HepG2 (cell line): Measurements from ENCODE around the gene ZNRF3. TPM values are rescaled to one million over a fixed set of nuclear protein-coding genes. Genes with fewer than 3 reads are reported as not detected.
A peak's percentile ranks its signal among the peaks of the same experiment; 100 is the strongest.

Experiments
- ATF2 ChIP-seq: sonication (generic); formaldehyde crosslinking; IDR thresholded peaks from 2 replicates; pipeline ENCODE4 v1.4.0; 2020; ENCODE audit warnings: missing genetic modification reagents
- FOXA3 ChIP-seq: IDR thresholded peaks from 2 replicates; pipeline ENCODE4 v1.6.1; 2016; ENCODE audit warnings: missing genetic modification reagents, missing compliant biosample characterization
- HNF4A ChIP-seq: sonication (generic); formaldehyde crosslinking; IDR thresholded peaks from 2 replicates; pipeline ENCODE4 v1.4.0; 2020; ENCODE audit warnings: missing genetic modification reagents
- MNT ChIP-seq: fragments of 450-650 bp; IDR thresholded peaks from 2 replicates; pipeline ENCODE4 v1.6.1; 2016
- MZF1 ChIP-seq: sonication (generic); formaldehyde crosslinking; IDR thresholded peaks from 2 replicates; pipeline ENCODE4 v1.8.1; 2023; ENCODE audit warnings: mild to moderate bottlenecking, missing genetic modification reagents, borderline replicate concordance
- NCOR1 ChIP-seq: fragments of 200-600 bp; sonication (generic); IDR thresholded peaks from 2 replicates; pipeline ENCODE4 v1.7.0; 2017; ENCODE audit warnings: antibody characterized with exemption, low read length, borderline replicate concordance
- NR2C2 ChIP-seq: sonication (generic); formaldehyde crosslinking; IDR thresholded peaks from 2 replicates; pipeline ENCODE4 v1.4.0; 2020; ENCODE audit warnings: missing genetic modification reagents, mild to moderate bottlenecking, moderate library complexity, borderline replicate concordance
- NR2F6 ChIP-seq, 2 experiments: IDR thresholded peaks; 2 replicates each; pipeline ENCODE4 v1.6.1; 2016; ENCODE audit warnings: antibody characterized with exemption in 1 of 2, mild to moderate bottlenecking in 1 of 2
- RXRA ChIP-seq: sonication (generic); formaldehyde crosslinking; IDR thresholded peaks from 2 replicates; pipeline ENCODE4 v1.5.1; 2020; ENCODE audit warnings: missing genetic modification reagents
- SOX6 ChIP-seq, 2 experiments: fragments of 450-650 bp in 1 of 2; sonication (generic) in 1 of 2; formaldehyde crosslinking in 1 of 2; IDR thresholded peaks; 2 replicates each; pipeline versions ENCODE4 v1.4.0 to v1.6.1; 2017 to 2020; ENCODE audit warnings: antibody characterized with exemption in 1 of 2, mild to moderate bottlenecking in 1 of 2, missing genetic modification reagents in 1 of 2
- ZBTB7A ChIP-seq: sonication (generic); formaldehyde crosslinking; IDR thresholded peaks from 2 replicates; pipeline ENCODE4 v1.8.0; 2022; ENCODE audit warnings: mild to moderate bottlenecking, missing genetic modification reagents
- ZGPAT ChIP-seq: IDR thresholded peaks from 2 replicates; pipeline ENCODE4 v1.6.1; 2016; ENCODE audit warnings: mild to moderate bottlenecking
- ZNF572 ChIP-seq: sonication (generic); formaldehyde crosslinking; IDR thresholded peaks from 2 replicates; pipeline ENCODE4 v1.5.1; 2020; ENCODE audit warnings: mild to moderate bottlenecking, missing genetic modification reagents
- polyA plus RNA-seq, 8 experiments: library from polyadenylated mRNA; depleted of rRNA in 3 of 8; stranded (reverse) in 7 of 8; unstranded in 1 of 8; fragments of >200 nt; fragmentation: Illumina TruSeq in 4 of 8; extraction: Trizol in 4 of 8; gene quantifications; 2 replicates each; pipeline versions ENCODE4 v1.2.1 to v1.2.3, GENCODE V29; 2011 to 2016; ENCODE audit warnings: low read depth in 4 of 8, missing spikeins in 1 of 8, mixed read lengths in 1 of 8; ENCODE audit not compliant: insufficient read depth in 1 of 8
- total RNA-seq, 5 experiments: library from RNA; depleted of rRNA; stranded (reverse); fragments of >200 nt; fragmentation: Illumina TruSeq; extraction: Trizol; gene quantifications; 2 replicates each; pipeline ENCODE4 v1.2.3, GENCODE V29; 2016; ENCODE audit warnings: low read depth in 1 of 5
- TF ChIP-seq, protein P1 (sequence below): sonication (generic); formaldehyde crosslinking; IDR thresholded peaks from 2 replicates; pipeline ENCODE4 v1.4.0; 2020; ENCODE audit warnings: missing genetic modification reagents, mild to moderate bottlenecking, borderline replicate concordance
- TF ChIP-seq, protein P2 (sequence below): sonication (generic); formaldehyde crosslinking; IDR thresholded peaks from 2 replicates; pipeline ENCODE4 v1.4.0; 2020; ENCODE audit warnings: missing genetic modification reagents

The ZNRF3 gene
- total and polyA plus RNA-seq, 2 of the 13 experiments (the other 11 are each of a cell fraction or from before 2014, with no cell fraction given): 20.3 to 36.7 TPM

DNA sequence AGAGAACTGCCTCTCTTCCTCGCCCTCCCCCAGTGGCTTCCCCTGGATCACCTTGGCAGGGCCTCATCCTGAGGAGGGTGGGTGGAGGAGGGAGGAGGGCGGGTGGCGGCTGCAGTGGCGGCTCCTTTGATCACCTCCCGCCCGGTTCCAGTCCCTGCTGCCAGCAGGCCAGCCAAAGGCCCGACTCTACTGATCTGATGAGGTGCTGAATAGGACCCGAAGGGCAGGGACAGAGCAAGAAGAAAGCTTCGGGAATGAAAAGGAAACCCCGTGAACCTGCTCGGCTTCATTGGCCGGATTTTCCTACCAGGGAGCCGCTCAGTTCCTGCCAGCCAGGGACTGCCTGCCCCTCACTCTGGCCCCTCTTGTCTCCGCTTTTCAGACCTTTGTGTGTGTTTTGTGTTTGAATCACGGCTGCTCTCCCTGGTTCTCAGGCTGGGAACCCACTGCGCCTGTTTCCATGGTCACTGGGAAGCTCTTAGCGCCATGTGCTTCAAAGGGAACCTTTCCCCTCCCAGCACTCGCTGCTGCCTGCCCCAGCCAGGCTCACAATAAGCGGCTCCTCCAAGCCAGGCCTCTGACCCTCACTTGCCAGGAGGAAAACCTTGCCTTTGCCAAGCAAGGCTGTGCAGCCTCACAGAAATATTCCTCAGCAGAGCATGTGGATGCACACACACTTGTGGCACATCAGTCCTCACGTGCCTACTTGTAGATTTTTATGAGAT is 121.4 kb downstream of the ZNRF3 start (continued):
- 0 out of 2 replicates have a peak, but pooled peaks have one; percentile 10 for TF ChIP-seq ATF2 (CRISPR knock-in tag)
- 0 out of 2 replicates have a peak, but pooled peaks have one; percentile 41 for TF ChIP-seq ZGPAT (CRISPR knock-in tag)
- TF ChIP-seq ZBTB7A (CRISPR knock-in tag): no peak
- TF ChIP-seq SOX6 (IDR thresholded peaks at IDR 0.05): no peak
- peak; percentile 46 for TF ChIP-seq SOX6 (CRISPR knock-in tag; IDR thresholded peaks at IDR 0.05)
- TF ChIP-seq FOXA3 (CRISPR knock-in tag): peak; percentile 56
- TF ChIP-seq MNT: peak; percentile 87
- no peak for TF ChIP-seq NR2F6 (IDR thresholded peaks at IDR 0.05)
- TF ChIP-seq NR2F6 (CRISPR knock-in tag; IDR thresholded peaks at IDR 0.05): peak; percentile 59; the same call in 1 of the 2 replicates
- TF ChIP-seq ZNF572 (CRISPR knock-in tag): peak; percentile 35; the same call in 1 of the 2 replicates
- peak; percentile 15; the same call in 1 of the 2 replicates for TF ChIP-seq NCOR1
- peak; percentile 37 for TF ChIP-seq HNF4A (CRISPR knock-in tag)
- TF ChIP-seq, protein P1, sequence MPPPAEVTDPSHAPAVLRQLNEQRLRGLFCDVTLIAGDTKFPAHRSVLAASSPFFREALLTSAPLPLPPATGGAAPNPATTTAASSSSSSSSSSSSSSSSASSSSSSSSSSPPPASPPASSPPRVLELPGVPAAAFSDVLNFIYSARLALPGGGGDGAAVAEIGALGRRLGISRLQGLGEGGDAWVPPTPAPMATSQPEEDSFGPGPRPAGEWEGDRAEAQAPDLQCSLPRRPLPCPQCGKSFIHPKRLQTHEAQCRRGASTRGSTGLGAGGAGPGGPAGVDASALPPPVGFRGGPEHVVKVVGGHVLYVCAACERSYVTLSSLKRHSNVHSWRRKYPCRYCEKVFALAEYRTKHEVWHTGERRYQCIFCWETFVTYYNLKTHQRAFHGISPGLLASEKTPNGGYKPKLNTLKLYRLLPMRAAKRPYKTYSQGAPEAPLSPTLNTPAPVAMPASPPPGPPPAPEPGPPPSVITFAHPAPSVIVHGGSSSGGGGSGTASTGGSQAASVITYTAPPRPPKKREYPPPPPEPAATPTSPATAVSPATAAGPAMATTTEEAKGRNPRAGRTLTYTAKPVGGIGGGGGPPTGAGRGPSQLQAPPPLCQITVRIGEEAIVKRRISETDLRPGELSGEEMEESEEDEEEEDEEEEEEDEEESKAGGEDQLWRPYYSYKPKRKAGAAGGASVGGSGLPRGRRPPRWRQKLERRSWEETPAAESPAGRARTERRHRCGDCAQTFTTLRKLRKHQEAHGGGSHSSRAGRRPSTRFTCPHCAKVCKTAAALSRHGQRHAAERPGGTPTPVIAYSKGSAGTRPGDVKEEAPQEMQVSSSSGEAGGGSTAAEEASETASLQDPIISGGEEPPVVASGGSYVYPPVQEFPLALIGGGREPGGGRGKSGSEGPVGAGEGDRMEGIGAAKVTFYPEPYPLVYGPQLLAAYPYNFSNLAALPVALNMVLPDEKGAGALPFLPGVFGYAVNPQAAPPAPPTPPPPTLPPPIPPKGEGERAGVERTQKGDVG: no peak
- TF ChIP-seq, protein P2, sequence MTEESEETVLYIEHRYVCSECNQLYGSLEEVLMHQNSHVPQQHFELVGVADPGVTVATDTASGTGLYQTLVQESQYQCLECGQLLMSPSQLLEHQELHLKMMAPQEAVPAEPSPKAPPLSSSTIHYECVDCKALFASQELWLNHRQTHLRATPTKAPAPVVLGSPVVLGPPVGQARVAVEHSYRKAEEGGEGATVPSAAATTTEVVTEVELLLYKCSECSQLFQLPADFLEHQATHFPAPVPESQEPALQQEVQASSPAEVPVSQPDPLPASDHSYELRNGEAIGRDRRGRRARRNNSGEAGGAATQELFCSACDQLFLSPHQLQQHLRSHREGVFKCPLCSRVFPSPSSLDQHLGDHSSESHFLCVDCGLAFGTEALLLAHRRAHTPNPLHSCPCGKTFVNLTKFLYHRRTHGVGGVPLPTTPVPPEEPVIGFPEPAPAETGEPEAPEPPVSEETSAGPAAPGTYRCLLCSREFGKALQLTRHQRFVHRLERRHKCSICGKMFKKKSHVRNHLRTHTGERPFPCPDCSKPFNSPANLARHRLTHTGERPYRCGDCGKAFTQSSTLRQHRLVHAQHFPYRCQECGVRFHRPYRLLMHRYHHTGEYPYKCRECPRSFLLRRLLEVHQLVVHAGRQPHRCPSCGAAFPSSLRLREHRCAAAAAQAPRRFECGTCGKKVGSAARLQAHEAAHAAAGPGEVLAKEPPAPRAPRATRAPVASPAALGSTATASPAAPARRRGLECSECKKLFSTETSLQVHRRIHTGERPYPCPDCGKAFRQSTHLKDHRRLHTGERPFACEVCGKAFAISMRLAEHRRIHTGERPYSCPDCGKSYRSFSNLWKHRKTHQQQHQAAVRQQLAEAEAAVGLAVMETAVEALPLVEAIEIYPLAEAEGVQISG (CRISPR knock-in tag): peak; percentile 51; the same call in 1 of the 2 replicates
- peak; percentile 43; the same call in 1 of the 2 replicates for TF ChIP-seq NR2C2 (CRISPR knock-in tag)
- peak; percentile 74 for TF ChIP-seq RXRA (CRISPR knock-in tag)
- TF ChIP-seq MZF1 (CRISPR knock-in tag): no peak
